Hypothalamus (tissue), 51 donors: ENCODE data around the gene COL19A1.
"Not testable (repeated sequence)": the region's sequence is repeated elsewhere in the genome, so short reads cannot be mapped to it uniquely, and the experiment has no call there.

Source experiments
- DNase-seq, 51 donors: peaks; one replicate each; lab custom pipeline; 2025; lab: John Stamatoyannopoulos, UW

The COL19A1 gene

DNA sequence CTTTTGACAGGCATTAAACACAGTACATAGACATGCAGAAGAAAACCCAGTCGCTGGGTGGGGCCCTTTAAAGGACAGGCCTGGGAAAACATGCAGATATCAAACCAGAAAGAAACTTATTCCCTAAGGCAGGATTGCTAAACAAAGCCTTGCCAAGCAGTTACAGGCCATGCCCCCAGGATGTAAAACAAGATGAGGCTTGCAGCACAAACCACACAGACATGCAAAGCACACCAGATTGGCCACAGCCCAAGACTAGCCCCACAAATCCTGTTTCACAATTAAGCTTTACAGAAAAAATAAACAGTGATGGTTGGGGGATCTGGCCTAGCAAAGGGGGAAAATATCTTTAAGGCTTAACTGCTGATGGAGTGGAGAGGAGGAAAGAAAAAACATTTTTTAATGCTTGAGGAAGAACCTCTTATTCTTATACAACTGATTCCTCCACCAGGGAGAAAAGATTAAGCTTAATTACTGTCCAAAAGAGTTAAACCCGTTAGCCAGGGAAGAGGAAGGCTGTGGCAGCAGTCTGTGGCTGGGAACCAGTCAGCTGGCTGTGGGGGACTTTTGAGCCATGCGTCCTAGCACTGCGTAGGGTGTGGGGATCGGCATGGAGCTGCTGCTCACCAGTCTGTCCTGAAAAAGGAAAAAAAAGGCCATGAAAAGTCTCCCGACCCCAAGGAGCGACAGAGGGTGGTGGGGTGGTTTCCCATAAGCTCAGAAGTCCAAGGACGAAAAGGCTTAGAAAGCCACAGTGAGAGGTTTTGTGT is 28.4 kb downstream of the COL19A1 start:
- DNase-seq = no peak

DNA sequence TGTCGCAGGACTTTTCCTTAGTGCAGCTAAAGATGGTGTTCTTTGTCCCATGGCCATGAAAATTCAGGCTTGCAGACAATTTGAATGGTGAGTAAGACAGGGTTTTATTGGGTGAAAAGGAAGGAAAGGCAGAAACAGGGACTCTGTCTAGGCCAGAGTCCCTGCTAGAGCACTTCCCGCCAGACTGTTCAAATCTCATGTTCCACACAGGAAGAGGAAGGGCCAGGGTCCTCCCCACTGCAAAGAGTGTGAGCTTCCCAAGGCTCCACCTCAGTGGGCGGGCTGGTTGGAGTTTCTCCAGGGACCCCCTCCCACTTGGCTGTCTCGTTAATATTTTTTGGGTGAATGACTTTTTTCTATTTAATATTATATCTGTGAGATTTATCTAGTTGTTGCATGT is 29.0 kb downstream of the COL19A1 start:
- no peak for DNase-seq

DNA sequence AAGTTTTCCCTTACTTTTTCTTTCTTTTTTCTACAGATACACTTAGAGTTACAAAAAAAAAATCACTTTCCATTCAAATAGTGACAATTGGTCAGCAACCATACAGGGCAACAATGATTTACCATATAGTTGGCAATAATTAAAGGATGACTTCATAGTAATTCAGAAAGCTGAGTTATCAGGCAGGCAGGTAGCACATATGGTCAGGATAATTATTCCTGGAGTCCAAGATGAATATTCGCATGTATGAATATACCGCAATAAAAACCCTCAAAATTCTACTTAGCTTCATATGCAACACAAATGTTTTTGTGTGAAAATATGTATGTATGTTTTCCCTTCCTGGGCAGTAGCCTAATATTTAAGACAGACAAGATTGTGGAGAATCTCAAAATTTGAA is 34.5 kb downstream of the COL19A1 start:
- no peak for DNase-seq

DNA sequence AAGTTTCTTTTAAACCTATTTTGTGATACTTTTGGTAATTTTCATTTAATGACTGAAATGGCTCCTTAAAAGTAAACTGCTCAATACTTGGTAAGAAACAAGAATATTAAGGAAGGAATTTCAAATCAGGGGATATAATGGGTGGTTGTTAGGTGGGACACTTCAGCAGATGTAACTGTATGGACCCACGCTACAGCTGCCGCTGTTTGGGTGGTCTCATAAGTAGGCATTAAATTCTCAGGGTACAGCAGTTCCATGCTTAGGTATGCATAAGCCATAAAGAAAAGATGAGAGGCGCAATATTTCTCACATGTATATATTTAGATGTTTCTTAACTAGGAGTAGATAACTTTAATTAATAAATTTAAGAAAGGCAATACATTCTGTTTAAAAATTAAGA is 35.0 kb downstream of the COL19A1 start:
- DNase-seq = no peak

DNA sequence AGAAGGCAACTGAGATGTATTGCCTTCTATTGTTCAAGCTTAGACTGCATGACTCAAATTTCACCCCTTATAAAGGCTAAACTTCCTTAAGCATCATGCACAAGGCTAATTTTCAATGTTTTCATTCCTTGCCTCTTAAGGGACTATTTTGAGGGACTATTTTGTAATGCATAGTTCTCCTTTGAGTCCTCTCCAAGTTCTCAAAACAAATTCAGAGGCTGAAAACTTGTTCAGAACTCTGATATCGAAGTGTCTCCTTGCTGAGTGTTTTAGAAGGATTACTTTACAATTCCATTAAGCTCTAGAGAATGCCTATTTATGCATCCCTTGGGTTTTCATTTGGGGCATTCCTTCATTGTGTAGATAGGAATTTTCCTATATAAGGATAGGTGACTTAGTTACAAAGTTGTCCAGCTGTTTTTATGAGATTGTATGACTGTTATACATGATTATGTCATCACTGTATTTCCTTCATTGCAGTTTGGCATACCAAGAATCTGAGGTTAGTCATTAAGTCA is 41.7 kb downstream of the COL19A1 start:
- no peak for DNase-seq

DNA sequence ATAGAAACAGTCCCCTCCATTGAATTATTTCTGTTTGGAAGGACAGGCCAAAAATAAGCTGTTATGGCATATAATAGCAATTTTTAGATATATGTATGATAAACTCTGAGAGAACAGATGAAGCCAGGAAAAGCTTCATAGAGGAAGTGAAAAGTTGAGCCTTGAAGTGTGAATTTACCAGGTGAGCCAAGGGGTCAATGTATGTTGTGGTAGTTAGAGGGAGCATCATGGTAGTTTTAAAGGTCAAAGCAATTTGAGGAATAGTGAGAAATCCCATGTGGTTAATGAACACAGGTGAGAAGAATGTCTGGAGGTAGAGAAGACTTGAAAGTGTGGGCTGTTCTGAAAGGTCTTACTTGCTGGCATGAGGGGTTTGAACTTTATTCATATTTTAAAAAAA is 47.0 kb downstream of the COL19A1 start:
- no peak for DNase-seq

DNA sequence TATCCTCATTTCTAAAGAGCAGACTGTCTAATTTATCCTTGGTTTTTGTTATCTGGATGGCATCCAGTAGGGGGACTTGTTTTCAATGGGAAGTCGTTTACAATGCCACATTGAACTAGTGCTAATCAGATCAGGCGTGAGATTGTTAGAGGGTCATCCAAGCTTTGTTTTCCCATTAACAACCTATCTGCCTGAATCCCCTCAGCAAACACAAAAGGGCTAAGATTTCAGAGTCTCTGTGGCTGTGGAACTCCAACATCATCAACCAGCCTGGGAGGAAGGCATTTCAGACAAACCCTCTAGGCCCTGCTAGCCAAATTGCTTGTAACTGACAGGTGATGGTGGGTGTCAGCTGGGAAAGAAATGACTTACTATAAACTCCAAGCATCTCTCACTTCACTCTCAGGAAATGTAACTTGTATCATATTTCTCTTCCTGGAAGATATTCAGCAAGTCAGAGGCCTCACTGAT is 47.7 kb downstream of the COL19A1 start:
- no peak for DNase-seq

DNA sequence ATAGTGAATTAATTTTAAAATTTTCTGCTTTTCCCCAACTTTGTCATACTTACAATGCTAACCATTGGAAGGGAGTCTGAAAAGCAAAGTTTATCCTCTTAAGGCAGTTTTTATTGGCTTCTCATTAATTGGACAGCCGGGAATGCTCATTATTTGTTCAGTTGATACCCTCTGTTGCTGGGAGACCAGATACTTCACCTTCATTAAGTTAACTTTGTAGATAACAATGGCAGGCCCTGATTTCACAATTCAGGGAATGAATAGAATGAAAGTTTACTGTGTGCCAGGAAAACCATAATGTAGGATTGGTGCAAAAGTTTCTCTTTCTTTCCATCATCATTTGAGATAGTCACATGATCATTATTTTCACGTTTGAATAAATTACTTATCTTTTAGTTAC is 49.0 kb downstream of the COL19A1 start:
- DNase-seq = no peak

DNA sequence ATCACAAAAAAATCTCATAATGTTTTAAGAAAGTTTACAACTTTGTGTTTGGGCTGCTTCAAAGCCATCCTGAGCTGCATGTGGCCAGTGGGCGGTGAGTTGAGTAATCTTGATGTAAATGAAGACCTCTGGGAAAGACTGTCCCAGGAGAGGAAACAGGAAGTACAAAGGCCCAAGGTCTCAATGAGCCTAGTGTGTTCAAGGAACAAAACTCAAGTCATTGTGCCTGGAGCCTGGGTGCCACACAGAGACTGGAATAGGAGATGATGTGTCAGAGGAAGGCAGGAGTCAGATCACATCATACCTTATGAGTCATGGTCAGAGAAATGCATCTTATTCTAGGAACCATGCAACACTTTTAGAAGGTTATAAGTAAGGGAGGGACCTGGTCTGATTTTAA is 51.5 kb downstream of the COL19A1 start:
- no peak for DNase-seq

DNA sequence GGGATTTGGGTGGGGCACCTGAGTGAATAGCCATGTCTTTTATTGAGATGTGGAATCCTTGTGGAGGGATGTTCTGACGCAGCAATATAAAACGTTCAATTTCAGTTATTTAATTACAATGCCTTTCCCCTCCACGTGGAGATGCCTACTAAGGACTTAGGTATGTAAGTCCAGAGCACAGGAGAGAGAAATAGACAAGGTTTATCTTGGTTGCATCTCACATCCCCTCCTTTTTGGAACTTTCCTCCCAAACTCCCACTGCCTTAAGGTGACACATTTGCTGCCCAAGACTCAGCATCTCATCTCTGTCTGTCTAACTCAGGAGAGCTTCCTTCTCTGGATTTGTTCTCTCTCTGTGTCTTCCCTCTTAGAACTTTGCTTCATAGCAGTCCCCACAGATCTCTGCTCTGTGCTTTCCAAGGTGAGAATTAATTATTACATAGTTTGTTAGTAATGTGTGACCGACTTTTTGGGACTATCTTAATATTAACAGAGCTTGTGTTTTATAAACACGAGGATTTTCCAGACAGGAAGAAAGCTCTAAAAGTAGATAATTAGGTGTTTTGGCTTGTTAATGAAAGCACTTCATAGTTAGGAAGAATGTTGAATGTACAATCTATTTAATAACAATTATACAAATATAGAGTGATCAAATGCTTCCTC is 52.6 kb downstream of the COL19A1 start:
- no peak for DNase-seq

DNA sequence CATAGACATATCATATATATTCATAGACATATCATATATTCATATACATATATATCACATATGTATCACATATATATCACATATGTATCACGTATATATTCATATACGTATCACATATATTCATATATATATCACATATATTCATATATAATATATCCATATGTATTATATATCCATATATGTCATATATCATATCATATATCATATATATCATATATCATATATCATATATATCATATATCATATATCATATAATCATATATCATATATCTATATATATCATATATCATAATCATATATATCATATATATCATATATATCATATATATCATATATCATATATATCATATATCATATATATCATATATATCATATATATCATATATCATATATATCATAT is 54.7 kb downstream of the COL19A1 start:
- not testable (repeated sequence) for DNase-seq

DNA sequence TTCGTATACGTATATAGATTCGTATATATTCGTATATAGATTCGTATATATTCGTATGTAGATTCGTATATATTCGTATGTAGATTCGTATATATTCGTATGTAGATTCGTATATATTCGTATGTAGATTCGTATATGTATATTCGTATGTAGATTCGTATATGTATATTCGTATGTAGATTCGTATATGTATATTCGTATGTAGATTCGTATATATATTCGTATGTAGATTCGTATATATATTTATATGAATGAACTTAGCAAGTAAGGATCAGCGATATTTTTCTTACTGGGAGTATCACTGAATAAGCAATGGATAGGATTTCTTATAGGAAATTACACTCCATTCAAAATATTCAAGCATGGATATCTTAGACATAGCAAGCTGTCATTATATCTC is 55.3 kb downstream of the COL19A1 start:
- not testable (repeated sequence) for DNase-seq

DNA sequence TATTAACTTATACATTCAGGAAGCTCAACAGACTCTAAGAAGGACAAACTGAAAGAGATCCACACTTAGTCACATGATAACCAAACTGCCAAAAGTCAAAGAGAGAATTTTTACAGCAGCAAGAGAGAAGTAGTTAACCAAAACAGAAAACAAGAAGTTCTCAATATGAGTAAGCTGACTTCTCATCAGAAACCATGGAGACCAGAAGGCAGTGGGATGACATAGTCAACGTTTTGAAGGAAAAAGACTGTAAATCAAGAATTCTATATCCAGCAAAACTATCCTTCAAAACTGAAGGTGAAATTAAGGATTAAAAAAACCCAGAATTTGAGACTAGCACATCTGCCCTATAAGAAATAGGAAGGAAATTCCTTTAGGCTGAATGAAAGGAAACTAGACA is 60.4 kb downstream of the COL19A1 start:
- no peak for DNase-seq

DNA sequence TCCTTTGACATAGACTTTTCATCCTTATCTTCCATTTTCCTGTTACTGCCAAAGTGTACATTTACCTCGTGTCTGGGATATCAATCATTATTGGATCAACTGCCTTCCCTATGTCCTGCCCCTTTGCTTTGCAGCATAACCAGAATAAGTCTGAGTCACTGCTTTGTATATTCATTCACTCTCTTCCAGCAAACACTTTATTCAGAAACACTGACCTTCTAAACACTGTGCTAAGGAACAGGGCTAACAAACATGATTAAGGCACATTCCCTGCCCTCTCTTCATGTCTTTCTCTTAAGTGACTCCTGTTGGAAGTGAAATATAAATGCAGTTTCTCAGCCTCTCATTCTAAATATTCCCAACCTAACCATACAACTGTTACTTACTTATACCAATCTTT is 66.9 kb downstream of the COL19A1 start:
- no peak for DNase-seq

DNA sequence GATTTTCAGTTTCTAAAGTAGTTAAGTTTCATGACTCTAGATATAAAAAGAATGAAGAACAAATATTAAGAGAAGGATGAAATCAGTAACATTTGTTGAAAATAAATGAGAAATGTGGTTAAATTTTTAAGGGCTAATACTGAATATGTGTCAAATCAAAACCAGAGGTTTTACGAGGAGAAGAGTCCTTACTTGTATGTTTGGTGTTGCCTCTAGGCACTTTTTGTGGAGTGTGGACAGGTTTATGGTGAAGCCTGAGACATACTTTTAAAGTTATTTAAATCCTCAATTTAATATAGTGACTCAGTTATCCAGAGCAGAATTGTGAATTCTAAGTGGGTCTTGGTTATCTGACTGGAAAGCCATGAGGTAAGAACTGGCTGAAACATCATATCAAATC is 68.7 kb downstream of the COL19A1 start:
- no peak for DNase-seq

DNA sequence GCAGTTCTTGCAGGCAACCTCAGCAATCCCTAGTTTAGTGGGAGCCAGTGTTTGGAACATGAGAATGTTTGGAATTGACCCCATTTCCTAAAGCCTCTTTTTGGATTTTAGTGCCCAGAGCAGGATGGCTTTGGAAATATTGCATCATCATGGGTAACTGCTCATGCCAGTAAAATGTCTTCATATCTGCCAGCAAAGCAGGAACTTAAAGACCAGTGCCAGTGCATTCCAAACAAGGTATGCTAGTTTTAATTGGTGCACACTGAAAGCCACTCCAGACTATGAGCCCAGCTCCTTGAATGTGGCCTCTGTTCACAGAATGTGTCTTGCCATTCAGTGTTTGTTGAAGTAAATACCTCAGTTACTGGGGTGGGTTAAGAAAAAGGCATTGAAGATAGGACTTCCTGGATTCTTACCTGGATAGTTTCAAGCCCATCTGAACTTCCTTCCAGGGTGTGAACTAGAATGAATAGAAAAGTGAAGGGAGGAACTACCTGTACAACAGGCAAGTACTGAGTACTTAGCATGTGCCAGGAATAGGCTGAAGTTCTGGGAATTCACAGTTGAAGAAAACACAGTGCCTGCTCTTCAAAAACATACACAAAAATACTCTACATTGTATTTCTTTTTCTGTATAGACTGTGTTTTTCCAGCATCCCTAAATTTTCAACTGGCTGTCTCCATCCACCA is 70.5 kb downstream of the COL19A1 start:
- DNase-seq = no peak

DNA sequence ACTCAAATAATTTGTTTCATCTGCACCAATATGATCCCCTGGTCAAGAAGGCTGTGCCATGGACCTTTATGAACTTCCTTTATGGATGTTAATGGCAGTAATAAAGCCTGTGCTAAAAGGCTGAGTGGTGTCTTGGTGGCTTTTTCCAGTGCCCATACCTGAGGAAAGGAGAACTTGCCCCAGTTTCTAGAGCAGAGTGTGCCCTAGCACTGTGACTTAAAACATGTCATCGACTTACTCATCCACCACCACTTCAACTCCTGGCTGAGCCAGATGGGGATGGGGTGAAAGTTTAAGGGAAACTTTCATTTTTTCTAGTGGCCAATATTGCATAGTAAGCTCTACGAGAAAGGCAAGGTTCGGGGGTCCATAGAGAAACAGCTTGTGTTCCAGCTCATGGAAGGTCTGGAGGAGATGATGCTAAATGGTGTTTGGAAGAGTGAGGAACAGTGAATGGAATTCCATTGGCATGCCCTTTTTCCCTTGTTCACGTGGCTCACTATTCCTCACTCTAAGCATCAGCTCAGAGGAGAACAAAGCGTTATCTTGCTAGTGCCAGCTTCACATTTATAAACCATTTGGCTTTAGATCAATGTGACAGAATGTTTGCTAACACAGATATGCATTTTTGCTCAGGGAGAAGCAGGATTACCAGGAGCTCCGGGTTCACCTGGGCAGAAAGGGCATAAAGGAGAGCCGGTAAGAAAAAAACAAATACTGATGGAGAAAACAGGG is 71.2 kb downstream of the COL19A1 start:
- DNase-seq = no peak

DNA sequence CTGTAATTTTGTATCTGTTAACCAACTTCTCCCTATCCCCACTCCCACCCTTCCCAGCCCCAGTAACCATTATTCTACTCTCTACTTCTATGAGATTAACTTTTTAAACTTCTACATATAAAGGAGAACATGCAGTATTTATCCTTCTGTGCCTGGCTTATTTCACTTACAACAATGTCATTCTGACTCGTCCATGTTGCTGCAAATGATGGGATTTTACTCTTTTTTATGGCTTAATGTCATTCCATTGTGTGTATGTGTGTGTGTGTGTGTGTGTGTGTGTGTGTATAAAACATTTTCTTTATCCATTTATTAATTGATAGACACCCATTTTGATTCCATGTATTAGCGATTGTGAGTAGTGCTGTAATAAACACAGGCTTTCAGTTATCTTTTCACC is 76.1 kb downstream of the COL19A1 start:
- DNase-seq = no peak

DNA sequence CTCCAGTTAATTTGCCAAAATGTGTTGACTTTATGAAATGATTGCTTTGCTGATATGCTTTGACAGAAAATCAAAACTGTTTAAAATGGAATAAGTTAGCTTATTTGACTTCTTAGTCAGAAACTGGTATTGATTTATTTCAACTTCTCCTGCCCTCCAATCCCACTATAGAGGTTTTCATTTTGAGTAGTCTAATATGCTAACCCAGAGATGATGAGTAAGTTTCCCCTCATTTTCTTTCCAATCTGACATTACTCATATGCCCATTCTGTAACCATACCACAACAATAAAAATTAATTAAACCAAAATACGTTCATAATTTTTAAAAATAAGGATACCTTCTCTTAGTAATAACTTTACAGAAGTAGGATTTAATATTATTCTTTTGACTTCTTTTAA is 78.8 kb downstream of the COL19A1 start:
- no peak for DNase-seq

DNA sequence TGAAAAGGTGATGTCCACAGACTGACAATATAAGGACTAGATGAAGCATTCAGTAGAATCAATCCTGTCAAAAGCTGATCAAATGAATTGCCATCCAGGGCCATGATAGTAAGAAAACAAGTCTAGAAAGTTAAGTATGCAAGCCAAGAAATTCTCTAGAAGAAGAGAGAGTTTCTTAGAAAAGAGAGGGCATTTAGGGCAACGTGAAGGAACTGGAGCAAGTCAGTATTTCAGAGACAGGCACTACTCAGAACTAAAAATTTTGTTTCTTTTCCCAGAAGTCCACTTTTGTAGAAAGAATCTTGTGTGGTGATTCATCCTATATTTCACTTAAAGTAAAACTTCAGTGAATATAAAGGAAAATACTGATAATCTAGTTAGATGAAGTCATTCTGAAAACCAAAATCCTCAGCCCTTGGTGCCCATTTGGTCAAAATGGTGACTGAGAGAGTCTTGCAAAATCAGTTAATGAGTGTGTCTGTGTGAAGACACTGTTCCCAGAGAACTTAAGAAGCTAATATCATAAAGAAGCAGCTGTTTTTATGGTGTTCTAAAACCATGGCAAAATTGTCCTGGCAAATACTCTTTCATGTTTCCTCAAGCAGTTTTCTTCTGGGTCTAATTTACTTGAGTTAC is 82.2 kb downstream of the COL19A1 start:
- DNase-seq = no peak
